ENCODE measurements around the gene EDIL3.

The EDIL3 gene

DNA sequence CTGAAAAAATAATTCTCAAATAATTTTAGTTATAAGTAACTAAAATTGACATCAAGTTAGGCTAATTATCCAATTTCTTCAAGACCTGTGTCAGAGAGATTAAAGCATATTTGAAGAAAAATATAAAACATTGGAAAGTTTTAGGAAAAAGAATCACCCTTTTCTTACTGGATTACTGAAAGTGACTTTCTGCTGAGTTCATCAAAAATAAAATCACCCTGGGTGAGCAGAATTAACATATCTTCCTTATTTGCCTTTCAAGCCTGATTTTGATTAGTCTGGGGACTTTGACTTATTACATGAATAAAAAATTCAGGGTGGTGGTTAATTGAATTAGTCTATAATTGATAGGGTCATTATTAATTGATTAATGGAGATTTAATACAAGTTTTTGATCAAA, 411.8 kb downstream of the EDIL3 start:
- no peak for DNase-seq (ENCODE audit: low read depth in 1 of 2, low spot score in 1 of 2)

DNA sequence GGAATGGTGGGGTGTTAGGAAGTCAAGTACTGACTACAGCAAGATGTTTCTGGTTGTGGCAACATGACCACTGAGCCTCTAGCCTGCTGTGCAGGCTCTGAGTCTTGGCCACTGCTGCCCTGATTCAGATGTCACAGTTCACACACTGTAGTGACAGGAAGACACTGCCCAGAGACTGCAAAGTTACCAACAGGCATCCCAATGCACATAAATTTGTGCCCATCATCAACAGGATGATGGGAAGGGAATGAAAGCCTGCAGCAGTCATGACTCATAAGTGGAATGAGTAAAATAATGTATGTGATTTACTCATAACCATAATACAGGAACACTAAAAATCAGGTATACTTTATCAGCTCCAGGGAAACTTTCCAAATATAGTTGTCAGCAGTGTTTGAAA, 412.4 kb downstream of the EDIL3 start:
- no peak for DNase-seq (ENCODE audit: low read depth in 1 of 2, low spot score in 1 of 2)

DNA sequence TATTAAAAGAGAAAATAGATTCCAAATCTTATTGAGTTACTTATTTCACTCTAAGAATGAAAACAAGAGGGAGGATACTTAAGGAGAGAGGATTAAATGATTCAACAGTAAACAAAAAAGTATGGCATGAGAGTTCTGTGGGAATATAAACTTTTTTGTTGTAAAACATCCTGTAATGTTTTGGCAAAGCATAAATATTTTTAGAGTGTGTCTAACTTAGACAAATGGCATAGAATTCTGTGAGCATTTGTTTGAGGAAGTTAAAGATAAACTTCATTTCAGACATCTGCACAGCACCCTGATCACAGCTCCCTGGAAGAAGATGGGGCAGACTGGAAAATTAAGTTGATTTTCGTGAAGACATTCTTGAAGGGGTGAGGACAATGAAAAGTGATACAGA, 417.3 kb downstream of the EDIL3 start:
- DNase-seq (ENCODE audit: low read depth in 1 of 2, low spot score in 1 of 2): no peak

DNA sequence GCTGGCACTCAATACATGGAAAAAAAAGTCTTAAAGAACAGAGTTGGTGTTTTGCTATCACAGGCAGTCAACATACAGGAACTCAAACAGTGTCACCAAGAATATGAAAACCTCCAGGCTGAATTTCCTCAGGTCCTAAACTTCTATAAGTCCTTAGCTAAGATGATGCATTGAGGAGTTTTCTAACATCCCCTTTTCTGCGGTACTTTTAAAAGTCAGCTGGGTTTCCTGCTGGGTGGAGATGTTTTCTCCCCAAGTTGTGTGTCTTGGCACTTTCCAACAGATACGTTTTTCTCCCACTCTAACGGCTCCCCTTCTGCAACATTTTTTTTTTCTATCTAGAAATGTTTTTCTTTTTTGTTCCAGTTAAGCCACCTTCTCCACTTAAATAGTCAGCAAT, 419.2 kb downstream of the EDIL3 start:
- DNase-seq (ENCODE audit: low read depth in 1 of 2, low spot score in 1 of 2): no peak

DNA sequence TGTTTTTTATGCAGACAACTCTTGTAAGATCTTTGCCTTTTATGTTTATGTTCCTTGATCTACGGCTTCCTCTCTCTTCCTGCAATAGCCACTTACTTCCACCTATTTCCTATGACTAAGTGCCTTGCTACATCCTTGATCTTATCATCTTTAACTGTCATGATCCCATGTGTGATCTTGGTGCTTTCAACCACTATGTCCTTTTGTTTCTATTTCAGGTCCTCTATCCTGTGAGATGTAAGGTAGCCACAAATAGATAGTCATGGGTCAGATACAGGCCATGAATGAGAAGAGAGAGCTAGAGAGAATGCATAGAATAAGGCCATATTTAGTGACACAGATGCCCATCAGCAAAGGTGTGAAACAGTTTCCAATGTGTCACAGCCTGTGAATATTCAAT, 420.4 kb downstream of the EDIL3 start:
- no peak for DNase-seq (ENCODE audit: low read depth in 1 of 2, low spot score in 1 of 2)

DNA sequence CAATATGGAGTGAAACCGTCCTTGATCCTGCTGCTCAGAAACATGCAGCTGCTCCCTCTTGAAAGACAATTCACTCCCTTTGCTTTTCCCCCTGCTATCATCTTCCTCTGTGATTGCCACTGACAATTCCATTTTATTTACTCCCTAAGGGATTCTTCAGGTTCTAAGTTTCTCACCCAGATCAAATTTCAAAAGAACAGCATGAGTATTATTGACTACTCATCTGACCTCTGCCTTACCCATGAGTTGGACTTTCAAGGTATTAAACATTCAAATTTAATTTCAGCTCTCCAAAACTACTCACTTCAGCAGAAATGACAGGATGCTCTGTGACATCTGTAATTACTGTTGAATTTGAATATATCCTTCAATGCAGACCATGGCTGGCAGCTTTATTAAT, 427.5 kb downstream of the EDIL3 start:
- DNase-seq (ENCODE audit: low read depth in 1 of 2, low spot score in 1 of 2): no peak

DNA sequence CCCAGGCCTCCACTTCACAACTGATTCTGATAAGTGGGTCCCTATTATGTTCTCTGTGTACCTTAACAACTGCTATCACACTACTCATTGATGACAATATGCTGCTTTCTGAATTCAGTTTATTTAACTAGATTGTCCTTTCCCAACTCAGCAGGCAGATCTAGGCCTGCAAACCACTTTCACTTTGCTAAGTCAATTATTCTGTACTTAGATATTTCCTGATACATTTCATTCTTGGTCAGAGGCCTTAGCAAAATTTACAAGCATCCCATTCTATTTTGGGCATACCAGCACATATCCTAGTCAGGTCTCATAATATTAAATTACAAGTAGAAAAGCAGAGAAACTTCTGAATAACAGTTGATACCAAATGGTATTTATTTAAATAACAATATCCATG, 428.3 kb downstream of the EDIL3 start:
- DNase-seq (ENCODE audit: low read depth in 1 of 2, low spot score in 1 of 2): no peak

DNA sequence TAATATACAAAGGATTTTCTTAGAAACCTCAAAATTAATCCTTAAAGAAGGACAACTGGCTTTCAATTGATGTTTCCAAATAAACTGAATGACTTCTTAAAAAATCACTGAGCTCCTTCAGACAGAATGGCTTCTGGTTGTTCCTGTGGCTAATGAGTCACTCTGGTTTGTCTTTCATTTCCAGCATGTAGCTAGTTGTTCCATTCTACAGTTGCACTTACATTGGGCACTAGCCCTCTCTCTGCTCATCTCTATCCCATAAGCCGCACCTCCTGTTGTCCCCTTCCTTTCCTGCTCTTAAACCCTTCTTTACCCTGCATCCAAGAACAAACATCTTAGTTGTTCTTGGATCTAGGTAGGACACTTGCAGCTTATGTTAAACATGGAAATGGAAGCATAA, 428.8 kb downstream of the EDIL3 start:
- DNase-seq (ENCODE audit: low read depth in 1 of 2, low spot score in 1 of 2): no peak

DNA sequence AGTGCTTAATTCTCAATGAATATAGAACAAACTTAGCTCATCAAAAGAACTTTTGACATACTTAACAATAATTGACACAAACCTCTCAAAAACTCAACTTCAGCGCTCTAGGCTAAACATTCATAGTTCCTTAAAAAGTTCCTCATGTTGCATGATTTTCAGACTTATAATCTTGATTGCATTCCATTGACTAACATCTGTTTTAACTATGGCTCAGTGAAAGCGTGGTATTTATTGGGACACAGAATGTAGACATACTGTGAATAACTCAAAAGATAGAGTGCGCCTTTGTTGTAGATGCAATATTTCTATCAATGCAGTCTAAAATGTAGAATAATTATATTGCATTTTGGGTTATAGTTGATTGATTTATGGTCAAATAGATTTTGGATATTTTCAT, 436.9 kb downstream of the EDIL3 start:
- DNase-seq (ENCODE audit: low read depth in 1 of 2, low spot score in 1 of 2): no peak

DNA sequence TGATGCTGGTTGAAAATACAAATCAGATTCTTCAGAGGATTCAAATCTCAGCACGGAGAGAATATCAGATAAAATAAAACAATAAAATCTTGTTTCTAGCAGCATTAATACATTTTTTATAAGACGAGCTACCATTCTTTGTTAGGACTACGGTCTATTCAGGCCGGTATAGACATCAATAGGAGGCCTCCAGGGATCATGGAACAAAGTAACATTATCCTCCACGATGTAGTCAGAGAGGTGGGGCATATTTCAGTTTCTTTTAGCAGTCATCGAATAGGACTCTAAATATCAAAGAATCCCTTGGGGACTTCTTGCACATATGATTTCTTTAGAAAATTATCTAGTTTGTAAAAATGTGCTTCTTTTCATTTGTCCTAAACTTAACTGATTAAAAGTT, 438.2 kb downstream of the EDIL3 start:
- no peak for DNase-seq (ENCODE audit: low read depth in 1 of 2, low spot score in 1 of 2)

DNA sequence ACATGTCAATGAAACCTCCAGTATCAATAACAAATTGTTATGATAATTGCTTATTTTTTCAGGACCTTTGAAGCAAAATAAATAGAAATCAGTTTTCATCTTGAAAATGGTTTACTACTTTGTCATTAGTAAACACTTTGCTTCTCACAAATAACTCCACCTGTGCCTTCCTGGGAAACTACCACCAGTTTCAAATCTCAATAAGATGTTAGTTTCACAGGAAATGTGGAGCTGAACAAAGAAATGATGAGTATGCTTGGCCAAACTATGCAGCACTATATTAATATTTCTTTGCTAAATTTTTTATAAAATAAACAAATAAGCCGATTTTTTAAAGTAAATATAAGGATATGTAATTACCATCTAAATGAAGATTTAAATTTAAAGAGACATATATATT, 442.5 kb downstream of the EDIL3 start:
- no peak for DNase-seq (ENCODE audit: low read depth in 1 of 2, low spot score in 1 of 2)

DNA sequence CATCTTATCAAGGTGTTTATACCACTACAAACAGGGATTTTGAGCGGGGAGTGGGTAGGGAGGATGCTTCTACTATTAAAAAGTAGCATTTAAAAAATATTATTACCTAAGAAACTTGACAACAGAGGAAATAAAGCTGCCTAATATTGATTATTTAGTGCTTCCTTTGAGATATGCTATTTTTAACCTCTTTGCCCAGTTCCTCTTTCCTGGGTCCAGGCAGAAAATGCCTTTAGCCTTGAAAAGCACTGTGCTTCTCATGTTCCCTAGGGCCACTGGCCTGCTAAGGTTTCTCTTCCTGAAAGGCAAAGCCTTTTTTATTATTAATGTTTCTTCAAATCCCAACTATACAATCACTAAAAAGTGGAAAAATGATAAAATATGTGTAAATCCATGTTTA, 446.8 kb downstream of the EDIL3 start:
- DNase-seq (ENCODE audit: low read depth in 1 of 2, low spot score in 1 of 2): no peak

DNA sequence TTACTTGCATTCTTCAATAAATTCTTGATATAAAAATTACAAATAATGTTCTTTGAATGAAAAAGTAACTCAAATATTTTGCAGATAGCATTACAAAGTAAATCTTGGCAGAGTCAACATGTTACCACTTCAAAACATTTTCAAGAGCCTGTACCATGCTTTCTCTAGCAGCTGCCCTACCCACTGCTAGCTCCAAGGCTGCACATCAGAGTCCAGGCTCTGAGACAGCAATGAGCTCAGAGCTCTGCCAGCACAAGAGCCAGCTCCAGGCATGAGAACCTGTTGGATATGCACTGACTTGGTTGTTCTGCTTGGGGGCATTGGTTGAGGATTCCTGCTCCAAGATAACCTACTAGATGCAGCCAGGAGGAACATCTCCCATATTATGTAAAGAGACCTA, 452.7 kb downstream of the EDIL3 start:
- DNase-seq (ENCODE audit: low read depth in 1 of 2, low spot score in 1 of 2): no peak

DNA sequence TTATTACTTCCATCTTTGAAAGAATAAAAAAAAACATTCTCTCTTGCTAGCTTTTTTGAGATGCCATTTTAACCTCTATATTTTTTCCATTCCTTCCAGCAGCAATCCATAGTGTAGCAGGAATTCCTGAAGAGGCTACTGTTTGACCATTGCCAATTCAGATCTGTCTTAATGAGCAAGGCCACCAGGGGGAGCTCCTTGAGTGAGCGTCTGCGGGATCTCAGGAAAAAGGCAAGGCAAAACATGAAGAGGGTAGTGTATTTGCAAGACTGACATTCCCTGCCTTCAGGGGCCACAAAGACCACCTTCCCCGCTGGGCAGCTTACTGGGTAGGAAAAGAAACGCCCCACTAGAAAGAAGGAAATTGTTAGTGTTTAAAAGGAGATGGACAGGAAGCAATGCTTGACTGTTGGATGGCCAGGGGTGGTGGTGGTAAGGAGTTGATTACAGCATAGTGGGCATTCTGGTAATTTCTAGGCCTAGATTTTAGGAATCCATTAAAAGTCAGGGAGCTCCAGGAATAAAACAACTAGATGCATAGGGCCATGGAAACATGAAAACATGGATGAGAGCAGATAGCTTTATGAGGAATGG, 457.4 kb downstream of the EDIL3 start:
- DNase-seq (ENCODE audit: low read depth in 1 of 2, low spot score in 1 of 2): no peak

DNA sequence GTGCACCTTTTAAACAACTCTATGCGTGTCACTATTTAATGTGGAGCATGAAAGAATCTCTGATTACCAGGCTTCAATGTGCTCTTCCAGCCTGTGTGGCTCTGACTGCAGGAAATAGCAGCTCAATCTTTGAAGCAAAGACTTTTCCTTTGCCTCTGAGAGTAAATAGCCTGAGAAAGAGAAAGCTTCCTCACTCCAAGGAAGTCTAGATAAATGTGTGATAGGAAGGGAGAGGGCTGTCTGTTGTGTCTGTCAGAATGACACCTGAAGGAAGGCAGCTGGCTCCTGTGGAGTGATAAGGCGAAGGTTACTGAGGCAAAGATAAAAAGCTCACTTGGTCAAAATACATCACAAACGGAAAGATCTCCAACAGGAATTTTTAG, 458.7 kb downstream of the EDIL3 start:
- no peak for DNase-seq (ENCODE audit: low read depth in 1 of 2, low spot score in 1 of 2)

DNA sequence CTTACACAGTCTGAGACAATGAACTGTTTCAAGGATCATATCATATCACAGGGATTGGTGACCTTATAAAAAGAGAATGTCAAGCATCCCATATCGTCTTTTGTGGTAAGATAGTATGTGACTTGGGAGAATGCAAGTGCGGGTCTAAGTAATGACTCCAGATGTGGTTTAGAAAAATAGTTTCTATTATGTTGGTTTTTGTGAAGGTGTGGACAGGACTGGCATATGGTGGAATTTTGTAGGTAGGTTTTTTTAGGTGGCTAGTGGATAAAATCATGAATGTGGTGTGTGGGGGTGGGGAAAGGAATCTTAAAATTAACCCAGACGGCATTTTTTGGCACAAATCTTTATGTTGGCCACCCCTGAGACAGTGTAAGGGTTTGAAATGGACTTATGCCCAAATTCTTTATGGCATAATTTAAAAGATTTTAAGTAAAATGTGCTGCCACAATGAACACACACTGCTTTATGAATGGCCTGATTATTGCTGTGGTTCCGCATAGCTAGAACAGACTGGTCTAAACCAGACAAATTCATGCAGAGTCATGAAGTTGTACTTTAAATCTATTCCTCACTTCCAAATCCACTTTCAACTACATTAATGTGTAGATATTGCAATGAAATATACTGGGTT, 459.2 kb downstream of the EDIL3 start:
- no peak for DNase-seq (ENCODE audit: low read depth in 1 of 2, low spot score in 1 of 2)

DNA sequence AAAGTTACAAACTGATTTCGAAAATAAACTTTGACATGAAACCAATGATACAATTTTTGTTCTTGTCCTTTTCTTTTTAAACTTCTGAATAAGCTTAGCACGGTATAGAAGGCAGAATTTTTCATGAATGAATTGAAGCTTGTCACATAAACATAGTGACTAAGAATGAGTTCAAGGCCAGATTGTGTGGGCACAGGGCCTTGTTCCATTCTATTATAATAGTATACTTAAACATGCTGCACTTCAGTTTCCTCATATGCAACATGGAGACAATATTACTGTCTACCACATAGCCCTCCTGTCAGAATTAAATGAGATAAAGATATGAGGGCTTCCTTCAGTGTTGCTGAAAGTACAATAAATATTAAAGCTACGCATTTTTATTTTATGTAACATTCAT, 459.8 kb downstream of the EDIL3 start:
- no peak for DNase-seq (ENCODE audit: low read depth in 1 of 2, low spot score in 1 of 2)

DNA sequence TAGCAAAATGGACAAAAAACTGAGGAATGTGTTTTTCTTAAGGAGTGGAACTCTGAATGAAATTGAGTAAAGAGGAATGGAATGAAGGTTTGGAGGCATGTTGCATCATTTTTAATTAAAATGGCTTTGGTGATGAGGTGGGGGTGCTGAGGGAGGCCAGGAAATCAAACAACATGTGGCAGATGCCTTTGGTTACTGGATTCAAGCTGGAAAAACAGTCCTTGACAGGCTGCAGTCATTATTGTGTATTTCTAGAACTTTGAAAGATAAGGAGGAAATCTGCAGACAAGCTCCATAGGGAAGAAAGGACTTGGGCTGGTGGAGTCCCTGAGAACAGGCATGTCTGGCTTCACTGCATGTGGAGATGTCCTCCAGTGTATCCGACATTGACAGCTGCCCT, 460.5 kb downstream of the EDIL3 start:
- no peak for DNase-seq (ENCODE audit: low read depth in 1 of 2, low spot score in 1 of 2)

DNA sequence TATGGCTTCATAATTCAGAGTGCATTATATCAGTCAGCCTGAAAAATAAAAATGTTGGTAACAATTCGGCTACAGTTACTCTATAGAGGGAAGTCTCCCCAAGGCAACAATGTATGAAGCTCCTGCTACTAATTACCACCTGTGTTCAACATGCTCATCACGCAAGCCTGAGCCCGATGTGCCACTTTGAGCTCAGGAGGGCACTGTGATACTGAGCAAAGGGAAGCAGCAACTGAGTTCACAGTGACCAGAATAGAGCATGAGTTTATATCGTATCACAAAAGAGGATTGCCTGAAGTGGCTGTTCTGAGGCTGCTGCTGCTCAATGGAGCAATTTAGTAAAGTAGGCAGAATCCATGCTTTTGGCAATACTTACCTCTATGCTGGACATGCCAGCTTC, 462.0 kb downstream of the EDIL3 start:
- no peak for DNase-seq (ENCODE audit: low read depth in 1 of 2, low spot score in 1 of 2)

DNA sequence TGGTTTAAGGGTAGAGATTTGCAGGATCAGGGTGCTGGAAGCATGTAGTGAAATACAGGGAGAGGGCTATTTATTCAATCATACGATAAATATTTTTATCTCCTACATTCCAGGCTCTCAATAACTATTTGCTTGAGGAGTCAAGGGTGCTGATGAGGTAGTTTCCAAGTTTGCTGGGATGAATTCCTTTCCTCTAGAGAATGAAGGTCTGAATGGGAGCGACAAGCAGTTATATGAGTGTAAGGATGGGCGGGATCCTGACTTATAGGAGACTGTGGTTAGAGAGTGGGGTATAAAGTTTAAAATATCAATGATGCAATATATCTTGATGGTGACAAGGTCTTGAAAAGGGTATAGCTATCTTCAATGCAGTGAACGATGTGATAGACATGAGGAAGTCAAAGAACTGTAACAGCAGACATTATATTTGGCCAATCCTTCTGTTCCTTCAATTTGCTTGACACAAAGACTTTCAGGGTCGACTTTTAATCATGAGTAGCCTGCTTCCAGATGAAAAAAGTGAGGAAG, 462.9 kb downstream of the EDIL3 start:
- DNase-seq (ENCODE audit: low read depth in 1 of 2, low spot score in 1 of 2): no peak

DNA sequence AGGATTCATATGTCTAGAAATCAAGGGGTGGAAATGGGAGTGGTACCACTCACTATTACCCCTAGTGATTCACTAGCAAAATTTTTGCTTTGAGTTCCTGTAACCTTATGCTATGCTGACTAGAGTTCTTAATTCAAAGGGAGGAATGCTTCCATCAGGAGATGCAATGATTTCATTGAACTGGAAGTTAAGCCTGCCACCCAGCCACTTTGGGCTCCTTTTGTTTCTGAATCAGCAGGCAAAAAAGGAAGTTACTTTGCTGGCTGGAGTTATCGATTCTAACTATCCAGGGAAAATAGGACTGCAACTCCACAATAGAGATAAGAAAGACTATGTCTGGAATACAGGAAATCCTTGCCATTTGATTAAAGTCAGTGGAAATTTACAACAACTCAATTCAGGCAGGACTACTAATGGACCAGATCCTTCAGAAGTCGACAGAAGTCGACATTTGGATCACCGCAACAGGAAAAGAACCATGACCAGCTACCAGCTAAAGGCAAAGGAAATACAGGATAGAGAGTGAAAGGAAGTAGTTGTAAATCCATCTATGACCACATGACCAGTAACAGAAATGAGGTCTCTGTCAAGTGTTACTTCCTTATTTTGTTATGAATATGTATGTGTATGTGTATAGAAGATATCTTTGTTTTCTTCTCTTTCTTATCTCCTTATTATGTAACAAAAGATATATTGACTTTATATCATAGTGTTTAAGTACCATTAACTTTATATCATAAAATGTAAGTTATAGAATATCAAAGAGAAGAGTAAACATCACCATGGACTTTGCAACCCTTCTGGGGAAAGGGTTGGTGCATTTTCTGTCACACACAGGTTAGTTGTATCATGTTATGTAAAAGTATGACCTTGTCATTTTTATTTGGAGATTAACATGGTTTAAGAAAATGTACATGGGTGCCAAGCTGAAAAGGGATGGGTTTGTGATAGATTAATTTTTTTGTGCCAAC, 465.3 kb downstream of the EDIL3 start:
- DNase-seq (ENCODE audit: low read depth in 1 of 2, low spot score in 1 of 2): no peak

DNA sequence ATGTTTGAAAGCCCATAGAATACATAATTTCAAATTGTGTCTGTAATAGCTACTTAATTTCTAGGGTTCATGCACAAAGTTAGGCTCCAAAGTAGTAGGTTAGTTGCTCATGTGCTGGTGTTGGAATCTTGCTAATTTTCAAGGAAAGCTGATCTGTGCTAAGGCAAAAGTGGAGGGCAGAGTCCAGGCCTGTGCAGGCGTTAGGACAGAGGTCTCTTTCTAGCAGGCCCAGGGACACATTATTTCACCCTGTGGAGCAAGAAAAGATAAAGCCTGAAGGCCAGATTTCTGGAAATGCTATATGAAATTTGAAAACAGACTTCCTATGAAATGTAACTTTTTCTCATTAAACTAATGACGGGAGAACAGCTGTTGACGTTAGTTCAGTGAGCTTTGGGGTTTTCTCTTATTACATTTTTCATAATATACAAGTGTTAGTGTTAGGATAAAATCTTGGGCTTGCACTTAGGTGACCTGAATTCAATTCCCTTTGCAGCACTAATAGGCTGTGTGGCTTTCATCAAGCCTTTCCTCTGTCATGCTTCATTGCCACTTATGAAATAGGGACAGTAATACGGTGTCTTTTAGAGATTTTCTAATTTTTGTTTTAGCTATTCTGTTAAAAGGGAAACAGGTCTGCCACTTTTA, 467.3 kb downstream of the EDIL3 start:
- no peak for DNase-seq (ENCODE audit: low read depth in 1 of 2, low spot score in 1 of 2)

All from activated T-helper 1 cell treated with anti-CD3 and anti-CD28 coated beads, Interleukin-2, amount 50 U/mL, for 16 hours (primary cell).